AG04449 (cell line): ENCODE data around the gene JAM3.
A peak's percentile ranks its signal among the peaks of the same experiment; 100 is the strongest.

Experiments
- CTCF ChIA-PET: fragments of 350-600 bp; formaldehyde crosslinking; extraction: SDS; loops from one replicate; lab custom pipeline; 2021; ENCODE audit warnings: antibody characterized with exemption; lab: Yijun Ruan, JAX
- POLR2A ChIA-PET: fragments of 400-600, 350-600 bp; formaldehyde crosslinking; extraction: SDS; loops from one replicate; lab custom pipeline; 2020; ENCODE audit warnings: antibody characterized with exemption, inconsistent platforms; lab: Yijun Ruan, JAX
- DNase-seq: peaks from one replicate; pipeline ENCODE4 v3.0.0-alpha.2; 2010; ENCODE audit warnings: low read depth, low spot score
- H3K4me3 ChIP-seq: 2 replicates; pipeline ENCODE4 v1.5.1; 2011; ENCODE audit warnings: low read depth, mild to moderate bottlenecking, control low read depth, low read length
- CTCF ChIP-seq: IDR thresholded peaks from one replicate; pipeline ENCODE4 v1.5.1; 2011; ENCODE audit warnings: mild to moderate bottlenecking, moderate library complexity, low read length, control low read depth, inconsistent platforms; ENCODE audit not compliant: insufficient read depth; ENCODE audit errors: missing control alignments

The JAM3 gene

GRCh38 chr11:134032501-134033091 lies 36.3 kb upstream of the JAM3 start:
- POLR2A ChIA-PET: no interaction called here
- no peak overlapping the region for H3K4me3 ChIP-seq
- CTCF ChIA-PET: interaction anchor here (1.0 to 1.3 kb wide), 2 partner anchors 17 to 106 kb away, joined by 4 to 5 read pairs; no protein-coding TSS in a partner anchor
- no peak for DNase-seq
- no peak for TF ChIP-seq CTCF

- POLR2A ChIA-PET: no interaction called here
Observed at GRCh38 chr11:134033276-134033675, 35.6 kb upstream of the JAM3 start.

GRCh38 chr11:134033696-134034491 lies 35.0 kb upstream of the JAM3 start:
- peak; percentile 38 for DNase-seq
- CTCF ChIA-PET: interaction anchor here (0.8 to 1.9 kb wide), 7 partner anchors 12 to 172 kb away, joined by 3 to 7 read pairs (median 3); no protein-coding TSS in a partner anchor
- no peak for TF ChIP-seq CTCF
- peak overlapping the region; percentile 36 for H3K4me3 ChIP-seq
- POLR2A ChIA-PET: no interaction called here

More at GRCh38 chr11:134033276-134033675, 35.6 kb upstream of the JAM3 start:
- CTCF ChIA-PET: interaction anchor here (1.0 to 1.9 kb wide), 3 partner anchors 17 to 106 kb away, joined by 4 to 6 read pairs (median 5); no protein-coding TSS in a partner anchor
- DNase-seq: no peak
- H3K4me3 ChIP-seq: no peak overlapping the region; the same call in 1 of the 2 replicates
- TF ChIP-seq CTCF: no peak

- no peak for TF ChIP-seq CTCF
- no peak for DNase-seq
- CTCF ChIA-PET: interaction anchor here (0.6 to 1.9 kb wide), 8 partner anchors 10 to 171 kb away, joined by 3 to 7 read pairs (median 3); no protein-coding TSS in a partner anchor
- H3K4me3 ChIP-seq: no peak overlapping the region
- POLR2A ChIA-PET: no interaction called here
Observed at GRCh38 chr11:134034496-134035381, 34.1 kb upstream of the JAM3 start.

- peak overlapping the region; percentile 62 for H3K4me3 ChIP-seq
- TF ChIP-seq CTCF: no peak
- no peak for DNase-seq
- POLR2A ChIA-PET: no interaction called here
- CTCF ChIA-PET: interaction anchor here (0.6 to 7.6 kb wide), 4 partner anchors 10 to 103 kb away, joined by 3 to 85 read pairs (median 17); no protein-coding TSS in a partner anchor
Observed at GRCh38 chr11:134036492-134037045, 32.3 kb upstream of the JAM3 start.
